WERI-Rb-1 (cell line): Measurements from ENCODE around the gene CAP2.
A peak's percentile ranks its signal among the peaks of the same experiment; 100 is the strongest.

ENCODE experiments used
- DNase-seq: peaks from one replicate; pipeline ENCODE4 v3.0.0-alpha.2; 2020
- H3K27ac ChIP-seq: fragments of 250-450 bp; sonication (Bioruptor Pico); 2 replicates; pipeline ENCODE4 v1.5.1; 2020; ENCODE audit warnings: mild to moderate bottlenecking, moderate library complexity
- H3K27me3 ChIP-seq: fragments of 250-450 bp; sonication (Bioruptor Pico); 2 replicates; pipeline ENCODE4 v1.5.1; 2021; ENCODE audit warnings: mild to moderate bottlenecking, low read depth, moderate library complexity; ENCODE audit not compliant: insufficient read depth, severe bottlenecking
- H3K36me3 ChIP-seq: fragments of 250-450 bp; sonication (Bioruptor Pico); 2 replicates; pipeline ENCODE4 v1.5.1; 2020; ENCODE audit warnings: mild to moderate bottlenecking, moderate library complexity
- H3K4me3 ChIP-seq: 2 replicates; pipeline ENCODE4 v1.5.1; 2011; ENCODE audit warnings: low read depth, mild to moderate bottlenecking, control low read depth, low read length
- H3K9me3 ChIP-seq: fragments of 250-450 bp; sonication (Bioruptor Pico); 2 replicates; pipeline ENCODE4 v1.5.1; 2021; ENCODE audit warnings: mild to moderate bottlenecking, moderate library complexity; ENCODE audit not compliant: severe bottlenecking
- CTCF ChIP-seq: IDR thresholded peaks from 2 replicates; pipeline ENCODE4 v1.5.1; 2011; ENCODE audit warnings: low read depth, mild to moderate bottlenecking, control low read depth, inconsistent platforms, low read length

CAP2 gene

GRCh38 chr6:17392978-17393891, at the start of gene CAP2:
Gene CAP2 (plus strand): TSS chr6:17393595. CDS start chr6:17421556, 27,961 bp downstream.
- TF ChIP-seq CTCF = no peak
- Histone ChIP-seq H3K36me3 (peaks cover 4% of the 10 kb centered on the region), H3K9me3 (peaks cover 9% of the 10 kb centered on the region), H3K27me3 (no peaks in the 10 kb centered on the region), H3K27ac (peak within 1 kb of the TSS; percentile 57), H3K4me3 (peak within 1 kb of the TSS; percentile 88)
- DNase-seq = peak; percentile 91

GRCh38 chr6:17347012-17347411, 46.4 kb upstream of the CAP2 start:
- H3K27me3 ChIP-seq = no peaks in the 10 kb centered on the region
- H3K4me3 ChIP-seq = no peak overlapping the region
- no peaks in the 10 kb centered on the region for H3K9me3 ChIP-seq
- H3K36me3 ChIP-seq = no peaks in the 10 kb centered on the region
- H3K27ac ChIP-seq = no peak overlapping the region
- DNase-seq = no peak
- TF ChIP-seq CTCF = no peak

- TF ChIP-seq CTCF = no peak
- Histone ChIP-seq H3K9me3 (no peaks in the 10 kb centered on the region), H3K27ac (no peak overlapping the region), H3K36me3 (no peaks in the 10 kb centered on the region), H3K27me3 (no peaks in the 10 kb centered on the region), H3K4me3 (no peak overlapping the region)
- DNase-seq = no peak
Measured at GRCh38 chr6:17349427-17349826, 44.0 kb upstream of the CAP2 start.

GRCh38 chr6:17352302-17352701, 41.1 kb upstream of the CAP2 start:
- Histone ChIP-seq H3K27ac (no peak overlapping the region), H3K9me3 (no peaks in the 10 kb centered on the region), H3K4me3 (no peak overlapping the region), H3K36me3 (no peaks in the 10 kb centered on the region), H3K27me3 (no peaks in the 10 kb centered on the region)
- no peak for DNase-seq
- no peak for TF ChIP-seq CTCF

- Histone ChIP-seq H3K27me3 (no peaks in the 10 kb centered on the region), H3K4me3 (no peak overlapping the region), H3K9me3 (no peaks in the 10 kb centered on the region), H3K36me3 (no peaks in the 10 kb centered on the region), H3K27ac (no peak overlapping the region)
- DNase-seq = no peak
- no peak for TF ChIP-seq CTCF
Measured at GRCh38 chr6:17353440-17354175, 39.8 kb upstream of the CAP2 start.
